Sigmoid colon (tissue), 4 donors: Measurements from ENCODE around the gene TSPAN15.

Source experiments
- POLR2AphosphoS5 ChIP-seq, 4 donors: sonication (generic); formaldehyde crosslinking; IDR thresholded peaks; one replicate each; pipeline ENCODE4 v1.6.1; 2017; ENCODE audit warnings: antibody characterized with exemption in 4 of 4
- TF ChIP-seq, protein P1 (sequence below), 4 experiments: fragments of 450-650 bp in 3 of 4; fragments of 200-600 bp in 1 of 4; IDR thresholded peaks; one replicate each; pipeline ENCODE4 v1.5.1; 2016 to 2019; ENCODE audit warnings: antibody characterized with exemption in 4 of 4, mild to moderate bottlenecking in 3 of 4, moderate library complexity in 2 of 4

DNA sequence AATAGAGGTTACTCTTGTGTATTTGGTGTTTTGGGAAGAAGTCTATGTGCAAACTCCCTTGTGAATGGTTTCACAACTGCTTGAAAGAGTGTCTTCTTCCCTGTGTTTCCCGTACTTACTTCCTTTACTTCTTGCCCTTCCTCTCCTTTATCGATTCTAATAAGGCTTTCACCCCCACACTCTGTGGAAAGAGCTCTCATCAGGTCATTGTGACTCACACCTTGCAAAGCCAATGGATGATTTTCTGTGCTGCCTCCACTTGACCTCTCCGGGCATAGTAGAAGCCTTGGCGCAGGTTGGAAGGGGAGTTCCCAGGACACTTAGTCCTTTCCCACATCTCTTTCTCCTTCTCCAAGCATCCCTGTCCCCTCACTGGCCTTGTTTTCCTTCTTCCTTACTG is 6.2 kb upstream of the TSPAN15 start:
- TF ChIP-seq, protein P1, sequence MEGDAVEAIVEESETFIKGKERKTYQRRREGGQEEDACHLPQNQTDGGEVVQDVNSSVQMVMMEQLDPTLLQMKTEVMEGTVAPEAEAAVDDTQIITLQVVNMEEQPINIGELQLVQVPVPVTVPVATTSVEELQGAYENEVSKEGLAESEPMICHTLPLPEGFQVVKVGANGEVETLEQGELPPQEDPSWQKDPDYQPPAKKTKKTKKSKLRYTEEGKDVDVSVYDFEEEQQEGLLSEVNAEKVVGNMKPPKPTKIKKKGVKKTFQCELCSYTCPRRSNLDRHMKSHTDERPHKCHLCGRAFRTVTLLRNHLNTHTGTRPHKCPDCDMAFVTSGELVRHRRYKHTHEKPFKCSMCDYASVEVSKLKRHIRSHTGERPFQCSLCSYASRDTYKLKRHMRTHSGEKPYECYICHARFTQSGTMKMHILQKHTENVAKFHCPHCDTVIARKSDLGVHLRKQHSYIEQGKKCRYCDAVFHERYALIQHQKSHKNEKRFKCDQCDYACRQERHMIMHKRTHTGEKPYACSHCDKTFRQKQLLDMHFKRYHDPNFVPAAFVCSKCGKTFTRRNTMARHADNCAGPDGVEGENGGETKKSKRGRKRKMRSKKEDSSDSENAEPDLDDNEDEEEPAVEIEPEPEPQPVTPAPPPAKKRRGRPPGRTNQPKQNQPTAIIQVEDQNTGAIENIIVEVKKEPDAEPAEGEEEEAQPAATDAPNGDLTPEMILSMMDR (IDR thresholded peaks at IDR 0.05), result no peak
- TF ChIP-seq POLR2AphosphoS5 (IDR thresholded peaks at IDR 0.05), result no peak
